Activated T-helper 1 cell treated with anti-CD3 and anti-CD28 coated beads, Interleukin-12 subunit alpha, Interleukin-12 subunit beta, Interleukin-2, Interleukin-4 antibody, amounts not matched to agents 30 ng/mL and 10 ng/mL and 1 ng/mL, durations not matched to agents 14 hours and 24 hours and 36 hours (primary cell): ENCODE data around the gene AMPD2. TPM values are rescaled to one million over a fixed set of nuclear protein-coding genes. Genes with fewer than 3 reads are reported as not detected.

Source experiments
- DNase-seq: peaks from one replicate; pipeline ENCODE4 v3.0.0; 2021; ENCODE audit warnings: low spot score
- H3K27ac Mint-ChIP-seq: one replicate; pipeline ENCODE4 v1.8.0; 2021; ENCODE audit warnings: mild to moderate bottlenecking, mixed read lengths
- H3K27me3 Mint-ChIP-seq: one replicate; pipeline ENCODE4 v1.8.0; 2022; ENCODE audit warnings: mild to moderate bottlenecking, moderate library complexity, mixed read lengths; ENCODE audit not compliant: insufficient read depth
- H3K36me3 Mint-ChIP-seq: one replicate; pipeline ENCODE4 v1.8.0; 2021; ENCODE audit warnings: low read depth, mixed read lengths
- H3K4me1 Mint-ChIP-seq: one replicate; pipeline ENCODE4 v1.8.0; 2021; ENCODE audit warnings: low read depth, mixed read lengths
- H3K4me3 Mint-ChIP-seq: one replicate; pipeline ENCODE4 v1.8.0; 2021; ENCODE audit warnings: mild to moderate bottlenecking, moderate library complexity, mixed read lengths
- H3K9me3 Mint-ChIP-seq: one replicate; pipeline ENCODE4 v1.8.0; 2021; ENCODE audit warnings: mixed read lengths
- intact Hi-C: fragments of 100-400 bp; cut with micrococcal nuclease; formaldehyde crosslinking; loops from one replicate; pipeline ENCODE4 v1.15.1; 2024
- total RNA-seq: library from RNA; stranded (reverse); gene quantifications from 2 replicates; pipeline ENCODE4 v1.2.3, GENCODE V29; 2022

AMPD2 gene
- total RNA-seq, 1 donor from 2014 or later, result 92.4 TPM

- DNase-seq, result no peak
- Mint-ChIP-seq H3K4me3 (no peak overlapping the region), H3K36me3 (peaks cover 30% of the 10 kb centered on the region), H3K27ac (no peak overlapping the region), H3K4me1 (peaks cover 3% of the 10 kb centered on the region), H3K9me3 (no peaks in the 10 kb centered on the region), H3K27me3 (no peaks in the 10 kb centered on the region)
- intact Hi-C loops, result no loop called here
Observed at GRCh38 chr1:109628540-109629321, 9.1 kb downstream of the AMPD2 start.

- intact Hi-C loops, result loop anchor here (1.0 to 2.0 kb wide), 2 partner anchors 13 to 83 kb away; no protein-coding TSS in a partner anchor
- H3K4me3 Mint-ChIP-seq, result no peak overlapping the region
Observed at GRCh38 chr1:109629372-109630030, 9.9 kb downstream of the AMPD2 start.

GRCh38 chr1:109630081-109630897, 10.7 kb downstream of the AMPD2 start:
- Mint-ChIP-seq H3K4me3 (no peak overlapping the region), H3K4me1 (peaks cover 11% of the 10 kb centered on the region), H3K9me3 (no peaks in the 10 kb centered on the region), H3K27ac (no peak overlapping the region), H3K36me3 (peaks cover 30% of the 10 kb centered on the region), H3K27me3 (no peaks in the 10 kb centered on the region)
- DNase-seq, result no peak
- intact Hi-C loops, result loop anchor here (1.0 to 2.0 kb wide), 2 partner anchors 13 to 84 kb away; no protein-coding TSS in a partner anchor

More at GRCh38 chr1:109629372-109630030, 9.9 kb downstream of the AMPD2 start:
- Mint-ChIP-seq H3K36me3 (peaks cover 30% of the 10 kb centered on the region), H3K4me1 (peaks cover 3% of the 10 kb centered on the region), H3K27me3 (no peaks in the 10 kb centered on the region), H3K27ac (no peak overlapping the region), H3K9me3 (no peaks in the 10 kb centered on the region)
- no peak for DNase-seq

GRCh38 chr1:109630898-109631512, 11.4 kb downstream of the AMPD2 start:
- Mint-ChIP-seq H3K27ac (no peak overlapping the region), H3K27me3 (no peaks in the 10 kb centered on the region), H3K9me3 (no peaks in the 10 kb centered on the region), H3K4me1 (peaks cover 13% of the 10 kb centered on the region), H3K4me3 (no peak overlapping the region), H3K36me3 (peaks cover 28% of the 10 kb centered on the region)
- intact Hi-C loops, result loop anchor here (1.0 to 2.0 kb wide), 2 partner anchors 14 to 85 kb away; no protein-coding TSS in a partner anchor
- no peak for DNase-seq

GRCh38 chr1:109631513-109632505, 12.2 kb downstream of the AMPD2 start:
- no peak for DNase-seq
- no peaks in the 10 kb centered on the region for H3K27me3 Mint-ChIP-seq
- H3K4me3 Mint-ChIP-seq, result no peak overlapping the region
- intact Hi-C loops, result loop anchor here (2.0 kb wide), 1 partner anchor 15 kb away; no protein-coding TSS in a partner anchor
- H3K9me3 Mint-ChIP-seq, result no peaks in the 10 kb centered on the region
- H3K36me3 Mint-ChIP-seq, result peaks cover 23% of the 10 kb centered on the region
- peaks cover 13% of the 10 kb centered on the region for H3K4me1 Mint-ChIP-seq
- no peak overlapping the region for H3K27ac Mint-ChIP-seq

- Mint-ChIP-seq H3K4me1 (peaks cover 13% of the 10 kb centered on the region), H3K27ac (no peak overlapping the region), H3K27me3 (no peaks in the 10 kb centered on the region), H3K4me3 (no peak overlapping the region), H3K9me3 (no peaks in the 10 kb centered on the region), H3K36me3 (peaks cover 19% of the 10 kb centered on the region)
- no peak for DNase-seq
- intact Hi-C loops, result no loop called here
Observed at GRCh38 chr1:109632671-109633346, 13.2 kb downstream of the AMPD2 start.

GRCh38 chr1:109634292-109634691, 14.7 kb downstream of the AMPD2 start:
- DNase-seq, result no peak
- no peaks in the 10 kb centered on the region for H3K27me3 Mint-ChIP-seq
- H3K4me1 Mint-ChIP-seq, result peaks cover 13% of the 10 kb centered on the region
- intact Hi-C loops, result no loop called here
- H3K36me3 Mint-ChIP-seq, result peaks cover 14% of the 10 kb centered on the region
- no peaks in the 10 kb centered on the region for H3K9me3 Mint-ChIP-seq
- H3K4me3 Mint-ChIP-seq, result no peak overlapping the region
- no peak overlapping the region for H3K27ac Mint-ChIP-seq

- Mint-ChIP-seq H3K27ac (no peak overlapping the region), H3K4me1 (peaks cover 15% of the 10 kb centered on the region), H3K36me3 (peaks cover 6% of the 10 kb centered on the region), H3K4me3 (no peak overlapping the region), H3K27me3 (peaks cover 1% of the 10 kb centered on the region), H3K9me3 (no peaks in the 10 kb centered on the region)
- DNase-seq, result no peak
- intact Hi-C loops, result no loop called here
Observed at GRCh38 chr1:109634771-109635750, 15.4 kb downstream of the AMPD2 start.

GRCh38 chr1:109635862-109636200, 16.2 kb downstream of the AMPD2 start:
- intact Hi-C loops, result no loop called here
- no peaks in the 10 kb centered on the region for H3K9me3 Mint-ChIP-seq
- H3K36me3 Mint-ChIP-seq, result peaks cover 5% of the 10 kb centered on the region
- DNase-seq, result no peak
- no peak overlapping the region for H3K4me3 Mint-ChIP-seq
- H3K27ac Mint-ChIP-seq, result no peak overlapping the region
- H3K4me1 Mint-ChIP-seq, result peaks cover 17% of the 10 kb centered on the region
- H3K27me3 Mint-ChIP-seq, result peaks cover 3% of the 10 kb centered on the region

GRCh38 chr1:109636201-109636952, 16.7 kb downstream of the AMPD2 start:
- intact Hi-C loops, result no loop called here
- Mint-ChIP-seq H3K4me3 (no peak overlapping the region), H3K9me3 (no peaks in the 10 kb centered on the region), H3K27ac (no peak overlapping the region), H3K4me1 (peaks cover 17% of the 10 kb centered on the region), H3K36me3 (peaks cover 5% of the 10 kb centered on the region), H3K27me3 (peaks cover 3% of the 10 kb centered on the region)
- DNase-seq, result no peak
